IPS-18a (cell line): Measurements from ENCODE around the gene DESI1.
"Not testable (repeated sequence)": the region's sequence is repeated elsewhere in the genome, so short reads cannot be mapped to it uniquely, and the experiment has no call there.

ENCODE experiments used
- H3K27ac ChIP-seq: one replicate; pipeline ENCODE4 v1.5.1; 2013; ENCODE audit warnings: low read length
- H3K27me3 ChIP-seq: one replicate; pipeline ENCODE4 v1.6.1; 2013; ENCODE audit warnings: mild to moderate bottlenecking, low read length; ENCODE audit not compliant: control insufficient read depth, insufficient read depth
- H3K36me3 ChIP-seq: one replicate; pipeline ENCODE4 v1.6.1; 2013; ENCODE audit warnings: low read depth, low read length; ENCODE audit not compliant: control insufficient read depth
- H3K4me1 ChIP-seq: one replicate; pipeline ENCODE4 v1.6.1; 2013; ENCODE audit warnings: low read depth, low read length; ENCODE audit not compliant: control insufficient read depth
- H3K4me3 ChIP-seq: one replicate; pipeline ENCODE4 v1.5.1; 2013; ENCODE audit warnings: low read length
- H3K9ac ChIP-seq: one replicate; pipeline ENCODE4 v1.6.1; 2013; ENCODE audit warnings: mild to moderate bottlenecking, low read length, moderate library complexity
- H3K9me3 ChIP-seq: one replicate; pipeline ENCODE4 v1.6.1; 2013; ENCODE audit warnings: low read depth, low read length; ENCODE audit not compliant: control insufficient read depth

Gene DESI1

GRCh38 chr22:41567512-41567768 is 53.4 kb downstream of the DESI1 start:
- no peaks in the 10 kb centered on the region for H3K27me3 ChIP-seq
- H3K36me3 ChIP-seq: no peaks in the 10 kb centered on the region
- H3K27ac ChIP-seq: no peak overlapping the region
- peaks cover 5% of the 10 kb centered on the region for H3K4me1 ChIP-seq
- H3K4me3 ChIP-seq: no peak overlapping the region
- H3K9me3 ChIP-seq: no peaks in the 10 kb centered on the region
- no peak overlapping the region for H3K9ac ChIP-seq

- H3K27ac ChIP-seq: no peak overlapping the region
- H3K9me3 ChIP-seq: no peaks in the 10 kb centered on the region
- no peak overlapping the region for H3K4me3 ChIP-seq
Measured at GRCh38 chr22:41565403-41566054, 55.3 kb downstream of the DESI1 start.

GRCh38 chr22:41564563-41564962 is 56.3 kb downstream of the DESI1 start:
- H3K9me3 ChIP-seq: no peaks in the 10 kb centered on the region
- no peak overlapping the region for H3K9ac ChIP-seq
- no peaks in the 10 kb centered on the region for H3K27me3 ChIP-seq
- no peak overlapping the region for H3K4me3 ChIP-seq
- no peak overlapping the region for H3K27ac ChIP-seq
- peaks cover 15% of the 10 kb centered on the region for H3K4me1 ChIP-seq
- H3K36me3 ChIP-seq: no peaks in the 10 kb centered on the region

More at GRCh38 chr22:41565403-41566054, 55.3 kb downstream of the DESI1 start:
- no peaks in the 10 kb centered on the region for H3K27me3 ChIP-seq
- peaks cover 11% of the 10 kb centered on the region for H3K4me1 ChIP-seq
- H3K9ac ChIP-seq: no peak overlapping the region
- no peaks in the 10 kb centered on the region for H3K36me3 ChIP-seq

- Histone ChIP-seq H3K9ac (no peak overlapping the region), H3K4me3 (no peak overlapping the region), H3K4me1 (peaks cover 15% of the 10 kb centered on the region), H3K27me3 (no peaks in the 10 kb centered on the region), H3K27ac (no peak overlapping the region), H3K9me3 (no peaks in the 10 kb centered on the region), H3K36me3 (no peaks in the 10 kb centered on the region)
Measured at GRCh38 chr22:41563051-41563711, 57.7 kb downstream of the DESI1 start.

- Histone ChIP-seq H3K9ac (no peak overlapping the region), H3K4me1 (peaks cover 15% of the 10 kb centered on the region), H3K4me3 (no peak overlapping the region), H3K9me3 (no peaks in the 10 kb centered on the region), H3K36me3 (no peaks in the 10 kb centered on the region), H3K27me3 (no peaks in the 10 kb centered on the region), H3K27ac (no peak overlapping the region)
Measured at GRCh38 chr22:41562461-41562860, 58.4 kb downstream of the DESI1 start.

GRCh38 chr22:41561788-41562187 is 59.1 kb downstream of the DESI1 start:
- H3K9me3 ChIP-seq: no peaks in the 10 kb centered on the region
- H3K4me3 ChIP-seq: no peak overlapping the region
- H3K27ac ChIP-seq: no peak overlapping the region
- no peak overlapping the region for H3K9ac ChIP-seq
- H3K36me3 ChIP-seq: no peaks in the 10 kb centered on the region
- no peaks in the 10 kb centered on the region for H3K27me3 ChIP-seq
- peaks cover 15% of the 10 kb centered on the region for H3K4me1 ChIP-seq

- H3K4me3 ChIP-seq: no peak overlapping the region
- no peaks in the 10 kb centered on the region for H3K36me3 ChIP-seq
- peaks cover 15% of the 10 kb centered on the region for H3K4me1 ChIP-seq
- H3K27ac ChIP-seq: no peak overlapping the region
- H3K9me3 ChIP-seq: no peaks in the 10 kb centered on the region
- no peaks in the 10 kb centered on the region for H3K27me3 ChIP-seq
- no peak overlapping the region for H3K9ac ChIP-seq
Measured at GRCh38 chr22:41561335-41561734, 59.5 kb downstream of the DESI1 start.

GRCh38 chr22:41560095-41560471 is 60.8 kb downstream of the DESI1 start:
- H3K9me3 ChIP-seq: no peaks in the 10 kb centered on the region
- H3K9ac ChIP-seq: no peak overlapping the region
- no peak overlapping the region for H3K27ac ChIP-seq
- H3K27me3 ChIP-seq: no peaks in the 10 kb centered on the region
- H3K36me3 ChIP-seq: no peaks in the 10 kb centered on the region
- no peak overlapping the region for H3K4me3 ChIP-seq
- peaks cover 15% of the 10 kb centered on the region for H3K4me1 ChIP-seq

- not testable (repeated sequence) for H3K27me3 ChIP-seq, H3K9me3 ChIP-seq, H3K4me3 ChIP-seq, H3K9ac ChIP-seq, H3K27ac ChIP-seq, H3K36me3 ChIP-seq
- peaks cover 15% of the 10 kb centered on the region for H3K4me1 ChIP-seq
Measured at GRCh38 chr22:41558241-41558630, 62.6 kb downstream of the DESI1 start.

- Histone ChIP-seq H3K27ac (no peak overlapping the region), H3K9ac (no peak overlapping the region), H3K36me3 (no peaks in the 10 kb centered on the region), H3K4me1 (peaks cover 12% of the 10 kb centered on the region), H3K4me3 (no peak overlapping the region), H3K27me3 (no peaks in the 10 kb centered on the region), H3K9me3 (no peaks in the 10 kb centered on the region)
Measured at GRCh38 chr22:41557401-41558240, 63.2 kb downstream of the DESI1 start.

- H3K27ac ChIP-seq: no peak overlapping the region
- H3K27me3 ChIP-seq: no peaks in the 10 kb centered on the region
- peaks cover 6% of the 10 kb centered on the region for H3K4me1 ChIP-seq
- no peaks in the 10 kb centered on the region for H3K36me3 ChIP-seq
- no peaks in the 10 kb centered on the region for H3K9me3 ChIP-seq
- H3K9ac ChIP-seq: no peak overlapping the region
- H3K4me3 ChIP-seq: no peak overlapping the region
Measured at GRCh38 chr22:41556561-41556960, 64.3 kb downstream of the DESI1 start.
